Measurements from ENCODE around the gene IQSEC1. TPM values are rescaled to one million over a fixed set of nuclear protein-coding genes. Genes with fewer than 3 reads are reported as not detected.
A peak's percentile ranks its signal among the peaks of the same experiment; 100 is the strongest.

The IQSEC1 gene
- total RNA-seq, 1 donor, result 22.1 TPM

GRCh38 chr3:12902181-12902999 lies 170.8 kb downstream of the IQSEC1 start:
- H3K4me1 ChIP-seq (ENCODE audit: insufficient read depth, low read length), result no peaks in the 10 kb centered on the region
- H3K79me2 ChIP-seq (ENCODE audit: insufficient read depth, low read length), result no peaks in the 10 kb centered on the region
- H3K27ac ChIP-seq (ENCODE audit: low read depth, low read length), result no peak overlapping the region
- H3K4me2 ChIP-seq (ENCODE audit: insufficient read depth, low read length), result no peak overlapping the region
- DNase-seq (ENCODE audit: insufficient read length, low spot score, missing footprints), result peak; percentile 80
- H4K20me1 ChIP-seq (ENCODE audit: insufficient read depth, low read length), result peaks cover 3% of the 10 kb centered on the region
- no peak overlapping the region for H3K4me3 ChIP-seq (ENCODE audit: insufficient read depth, low read length)
- peaks cover 21% of the 10 kb centered on the region for H3K36me3 ChIP-seq (ENCODE audit: insufficient read depth, low read length)
- H2AFZ ChIP-seq (ENCODE audit: low read length), result no peak overlapping the region
- H3K9me3 ChIP-seq (ENCODE audit: low read depth, low read length), result no peaks in the 10 kb centered on the region
- no peak for TF ChIP-seq CTCF (IDR thresholded peaks at IDR 0.05; ENCODE audit: extremely low read depth, low read depth, low read length)
- no peaks in the 10 kb centered on the region for H3K27me3 ChIP-seq (ENCODE audit: insufficient read depth, low read length)

GRCh38 chr3:12901623-12902045 lies 171.6 kb downstream of the IQSEC1 start:
- Histone ChIP-seq H4K20me1 (ENCODE audit: insufficient read depth, low read length) (peaks cover 3% of the 10 kb centered on the region), H2AFZ (ENCODE audit: low read length) (no peak overlapping the region), H3K4me1 (ENCODE audit: insufficient read depth, low read length) (no peaks in the 10 kb centered on the region), H3K4me3 (ENCODE audit: insufficient read depth, low read length) (no peak overlapping the region), H3K4me2 (ENCODE audit: insufficient read depth, low read length) (no peak overlapping the region), H3K27ac (ENCODE audit: low read depth, low read length) (no peak overlapping the region), H3K79me2 (ENCODE audit: insufficient read depth, low read length) (no peaks in the 10 kb centered on the region), H3K36me3 (ENCODE audit: insufficient read depth, low read length) (peaks cover 22% of the 10 kb centered on the region), H3K27me3 (ENCODE audit: insufficient read depth, low read length) (no peaks in the 10 kb centered on the region), H3K9me3 (ENCODE audit: low read depth, low read length) (no peaks in the 10 kb centered on the region)
- no peak for TF ChIP-seq CTCF (IDR thresholded peaks at IDR 0.05; ENCODE audit: extremely low read depth, low read depth, low read length)
- DNase-seq (ENCODE audit: insufficient read length, low spot score, missing footprints), result peak; percentile 92

GRCh38 chr3:12900885-12901411 lies 172.3 kb downstream of the IQSEC1 start:
- TF ChIP-seq CTCF (IDR thresholded peaks at IDR 0.05; ENCODE audit: extremely low read depth, low read depth, low read length), result no peak
- Histone ChIP-seq H3K36me3 (ENCODE audit: insufficient read depth, low read length) (peaks cover 21% of the 10 kb centered on the region), H4K20me1 (ENCODE audit: insufficient read depth, low read length) (peaks cover 3% of the 10 kb centered on the region), H3K27ac (ENCODE audit: low read depth, low read length) (no peak overlapping the region), H3K79me2 (ENCODE audit: insufficient read depth, low read length) (no peaks in the 10 kb centered on the region), H2AFZ (ENCODE audit: low read length) (no peak overlapping the region), H3K4me2 (ENCODE audit: insufficient read depth, low read length) (no peak overlapping the region), H3K9me3 (ENCODE audit: low read depth, low read length) (no peaks in the 10 kb centered on the region), H3K4me1 (ENCODE audit: insufficient read depth, low read length) (no peaks in the 10 kb centered on the region), H3K4me3 (ENCODE audit: insufficient read depth, low read length) (no peak overlapping the region), H3K27me3 (ENCODE audit: insufficient read depth, low read length) (no peaks in the 10 kb centered on the region)
- DNase-seq (ENCODE audit: insufficient read length, low spot score, missing footprints), result peak; percentile 39

GRCh38 chr3:12898965-12899755 lies 174.1 kb downstream of the IQSEC1 start:
- no peaks in the 10 kb centered on the region for H3K79me2 ChIP-seq (ENCODE audit: insufficient read depth, low read length)
- no peak overlapping the region for H3K4me2 ChIP-seq (ENCODE audit: insufficient read depth, low read length)
- peaks cover under 1% of the 10 kb centered on the region for H4K20me1 ChIP-seq (ENCODE audit: insufficient read depth, low read length)
- no peaks in the 10 kb centered on the region for H3K4me1 ChIP-seq (ENCODE audit: insufficient read depth, low read length)
- peaks cover 14% of the 10 kb centered on the region for H3K36me3 ChIP-seq (ENCODE audit: insufficient read depth, low read length)
- no peak overlapping the region for H3K4me3 ChIP-seq (ENCODE audit: insufficient read depth, low read length)
- H3K27me3 ChIP-seq (ENCODE audit: insufficient read depth, low read length), result peaks cover 10% of the 10 kb centered on the region
- peak; percentile 60 for DNase-seq (ENCODE audit: insufficient read length, low spot score, missing footprints)
- no peak for TF ChIP-seq CTCF (IDR thresholded peaks at IDR 0.05; ENCODE audit: extremely low read depth, low read depth, low read length)
- no peaks in the 10 kb centered on the region for H3K9me3 ChIP-seq (ENCODE audit: low read depth, low read length)
- H3K27ac ChIP-seq (ENCODE audit: low read depth, low read length), result no peak overlapping the region
- no peak overlapping the region for H2AFZ ChIP-seq (ENCODE audit: low read length)
